HepG2 (cell line): ENCODE data around the gene SDR39U1. TPM values are rescaled to one million over a fixed set of nuclear protein-coding genes. Genes with fewer than 3 reads are reported as not detected.
"Not testable (repeated sequence)": the region's sequence is repeated elsewhere in the genome, so short reads cannot be mapped to it uniquely, and the experiment has no call there.

Experiments
- EED ChIP-seq: sonication (generic); formaldehyde crosslinking; IDR thresholded peaks from 2 replicates; pipeline ENCODE4 v1.5.0; 2020; ENCODE audit warnings: mild to moderate bottlenecking, missing genetic modification reagents
- FOXA1 ChIP-seq, 2 experiments: fragments of 450-650 bp in 1 of 2; sonication (generic) in 1 of 2; formaldehyde crosslinking in 1 of 2; IDR thresholded peaks; 2 replicates each; pipeline versions ENCODE4 v1.4.0 to v1.6.1; 2016 to 2020; ENCODE audit warnings: missing genetic modification reagents in 1 of 2
- KDM2A ChIP-seq: sonication (generic); formaldehyde crosslinking; IDR thresholded peaks from 2 replicates; pipeline ENCODE4 v1.4.0; 2020; ENCODE audit warnings: low read depth, missing genetic modification reagents, borderline replicate concordance
- MXD4 ChIP-seq: IDR thresholded peaks from 2 replicates; pipeline ENCODE4 v1.6.1; 2016; ENCODE audit warnings: mild to moderate bottlenecking, missing biosample characterization, missing genetic modification reagents
- RXRA ChIP-seq: sonication (generic); formaldehyde crosslinking; IDR thresholded peaks from 2 replicates; pipeline ENCODE4 v1.5.1; 2020; ENCODE audit warnings: missing genetic modification reagents
- SALL1 ChIP-seq: sonication (generic); formaldehyde crosslinking; IDR thresholded peaks from 2 replicates; pipeline ENCODE4 v1.8.0; 2022; ENCODE audit warnings: mild to moderate bottlenecking, missing genetic modification reagents
- TARDBP ChIP-seq: sonication (generic); formaldehyde crosslinking; IDR thresholded peaks from 2 replicates; pipeline ENCODE4 v1.8.0; 2022; ENCODE audit warnings: mild to moderate bottlenecking, missing genetic modification reagents
- UBTF ChIP-seq: sonication (generic); formaldehyde crosslinking; IDR thresholded peaks from 2 replicates; pipeline ENCODE4 v1.4.0; 2020; ENCODE audit warnings: mild to moderate bottlenecking, missing genetic modification reagents
- ZBTB34 ChIP-seq: sonication (generic); formaldehyde crosslinking; IDR thresholded peaks from 2 replicates; pipeline ENCODE4 v1.8.0; 2022; ENCODE audit warnings: mild to moderate bottlenecking, missing genetic modification reagents
- ZGPAT ChIP-seq: IDR thresholded peaks from 2 replicates; pipeline ENCODE4 v1.6.1; 2016; ENCODE audit warnings: mild to moderate bottlenecking
- ZNF281 ChIP-seq: sonication (generic); formaldehyde crosslinking; IDR thresholded peaks from 2 replicates; pipeline ENCODE4 v1.4.0; 2020; ENCODE audit warnings: missing genetic modification reagents, borderline replicate concordance
- ZNF687 ChIP-seq: sonication (generic); formaldehyde crosslinking; IDR thresholded peaks from 2 replicates; pipeline ENCODE4 v1.5.1; 2020; ENCODE audit warnings: mild to moderate bottlenecking, missing genetic modification reagents, moderate library complexity
- ZNF747 ChIP-seq: sonication (generic); formaldehyde crosslinking; IDR thresholded peaks from 2 replicates; pipeline ENCODE4 v1.8.1; 2023; ENCODE audit warnings: missing genetic modification reagents, mild to moderate bottlenecking, borderline replicate concordance
- ZNF777 ChIP-seq: sonication (generic); formaldehyde crosslinking; IDR thresholded peaks from 2 replicates; pipeline ENCODE4 v1.4.0; 2020; ENCODE audit warnings: missing genetic modification reagents
- ZNF788 ChIP-seq: sonication (generic); formaldehyde crosslinking; IDR thresholded peaks from 2 replicates; pipeline ENCODE4 v1.5.0; 2020; ENCODE audit warnings: mild to moderate bottlenecking, missing genetic modification reagents, borderline replicate concordance
- polyA plus RNA-seq, 8 experiments: library from polyadenylated mRNA; depleted of rRNA in 3 of 8; stranded (reverse) in 7 of 8; unstranded in 1 of 8; fragments of >200 nt; fragmentation: Illumina TruSeq in 4 of 8; extraction: Trizol in 4 of 8; gene quantifications; 2 replicates each; pipeline versions ENCODE4 v1.2.1 to v1.2.3, GENCODE V29; 2011 to 2016; ENCODE audit warnings: low read depth in 4 of 8, missing spikeins in 1 of 8, mixed read lengths in 1 of 8; ENCODE audit not compliant: insufficient read depth in 1 of 8
- total RNA-seq, 5 experiments: library from RNA; depleted of rRNA; stranded (reverse); fragments of >200 nt; fragmentation: Illumina TruSeq; extraction: Trizol; gene quantifications; 2 replicates each; pipeline ENCODE4 v1.2.3, GENCODE V29; 2016; ENCODE audit warnings: low read depth in 1 of 5

SDR39U1 gene
- total and polyA plus RNA-seq, 2 of the 13 experiments (the other 11 are each of a cell fraction or from before 2014, with no cell fraction given): 34.4 to 129 TPM

GRCh38 chr14:24491586-24492408, 49.2 kb upstream of the SDR39U1 start (continued):
- TF ChIP-seq ZNF788 (peak; percentile 92), ZBTB34 (CRISPR knock-in tag) (0 out of 2 replicates have a peak, but pooled peaks have one; percentile 45), ZNF687 (CRISPR knock-in tag) (peak; percentile 50), FOXA1 (CRISPR knock-in tag; IDR thresholded peaks at IDR 0.05) (peak; percentile 66; the same call in 1 of the 2 replicates), ZNF281 (CRISPR knock-in tag) (peak; percentile 84), ZNF777 (CRISPR knock-in tag) (peak; percentile 71; the same call in 1 of the 2 replicates), TARDBP (CRISPR knock-in tag) (peak; percentile 67; the same call in 1 of the 2 replicates), ZNF747 (peak; percentile 80), ZGPAT (CRISPR knock-in tag) (peak; percentile 39; the same call in 1 of the 2 replicates), SALL1 (CRISPR knock-in tag) (peak; percentile 55; the same call in 1 of the 2 replicates), MXD4 (CRISPR knock-in tag) (0 out of 2 replicates have a peak, but pooled peaks have one; percentile 17), EED (CRISPR knock-in tag) (peak; percentile 90), UBTF (0 out of 2 replicates have a peak, but pooled peaks have one; percentile 29), RXRA (peak; percentile 38; the same call in 1 of the 2 replicates), KDM2A (CRISPR knock-in tag) (peak; percentile 42; the same call in 1 of the 2 replicates)
- not testable (repeated sequence) for TF ChIP-seq FOXA1 (IDR thresholded peaks at IDR 0.05)
